Measurements from ENCODE around the gene ABCA13.
A peak's percentile ranks its signal among the peaks of the same experiment; 100 is the strongest.

The ABCA13 gene

GRCh38 chr7:48627164-48627563, 455.9 kb downstream of the ABCA13 start:
- DNase-seq (ENCODE audit: low spot score) (no peak), FAIRE-seq (no peak)

DNA sequence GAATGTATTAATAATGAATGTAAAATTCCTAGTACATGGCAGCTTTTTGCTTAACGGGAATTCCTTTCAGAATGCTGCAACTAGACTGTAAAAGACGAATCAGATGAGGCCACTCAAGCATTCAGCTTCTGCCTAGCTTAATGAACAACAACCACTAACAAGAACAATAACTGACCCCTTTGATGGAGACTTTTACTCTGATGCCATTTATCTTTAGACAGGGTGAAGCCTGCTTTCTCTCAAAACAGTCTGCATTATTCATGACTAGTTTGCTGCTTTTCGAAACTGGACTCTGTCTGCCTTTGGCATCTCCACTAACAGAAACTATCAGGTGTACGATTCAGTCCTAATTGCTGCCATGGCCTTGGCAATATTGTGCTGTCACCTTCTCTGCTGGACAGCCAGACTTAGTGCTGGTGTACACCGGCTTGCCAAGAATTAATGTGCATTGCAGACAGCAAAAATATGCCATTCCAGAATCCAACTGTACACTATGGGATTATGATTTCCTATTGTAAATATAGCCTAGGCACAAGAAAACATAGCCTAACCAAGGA, 457.6 kb downstream of the ABCA13 start:
- no peak for FAIRE-seq
- no peak for DNase-seq (ENCODE audit: low spot score)

DNA sequence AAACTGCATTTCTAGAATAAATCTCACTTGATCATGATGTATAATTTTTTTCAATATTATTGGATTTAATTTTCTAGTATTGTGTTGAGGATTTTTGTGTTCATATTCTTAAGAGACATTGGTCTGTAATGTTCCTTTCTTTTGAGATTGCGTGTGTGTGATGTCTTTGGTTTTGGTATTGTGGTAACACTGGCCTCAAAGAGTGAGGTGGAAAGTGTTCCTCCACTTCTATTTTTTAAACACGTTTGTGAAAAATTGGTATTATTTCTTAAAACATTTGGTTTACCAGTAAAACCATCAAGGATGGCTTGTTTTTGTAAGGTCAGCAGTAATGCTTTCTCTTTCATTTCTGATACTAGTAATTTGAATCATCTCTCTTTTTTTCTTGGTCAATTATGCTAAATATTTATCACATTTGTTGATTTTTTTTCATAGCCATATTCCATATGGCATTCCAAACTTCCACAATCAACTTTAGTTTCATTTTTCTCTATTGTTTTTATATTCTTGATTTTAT, 462.9 kb downstream of the ABCA13 start:
- DNase-seq (ENCODE audit: low spot score) (no peak), FAIRE-seq (no peak)

DNA sequence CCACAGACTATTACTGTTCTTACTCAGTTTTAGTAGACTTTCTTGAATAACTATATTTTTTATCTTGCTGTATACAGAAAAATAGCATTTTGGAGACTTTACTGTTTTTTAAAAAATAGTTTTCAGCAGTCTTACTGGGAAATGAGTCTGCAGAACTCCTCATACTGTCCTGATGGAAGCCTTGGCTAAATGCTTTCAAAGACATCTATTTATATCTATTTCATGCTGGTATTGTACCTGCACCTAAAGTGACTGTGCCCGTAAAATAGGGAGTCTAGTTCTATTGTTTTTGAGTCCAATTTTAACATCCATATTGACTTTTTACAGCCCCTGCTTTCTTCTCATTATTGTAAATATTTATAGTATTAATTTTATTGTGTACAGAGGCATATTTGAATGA, 464.5 kb downstream of the ABCA13 start:
- FAIRE-seq = no peak

GRCh38 chr7:48636391-48637015, 465.2 kb downstream of the ABCA13 start:
- DNase-seq (ENCODE audit: low spot score) (peak; percentile 53), FAIRE-seq (no peak)

More for the DNA sequence above, 464.5 kb downstream of the ABCA13 start:
- no peak for DNase-seq (ENCODE audit: low spot score)

GRCh38 chr7:48637382-48637781, 466.1 kb downstream of the ABCA13 start:
- peak; percentile 87 for FAIRE-seq
- DNase-seq (ENCODE audit: low spot score) = peak; percentile 93

DNA sequence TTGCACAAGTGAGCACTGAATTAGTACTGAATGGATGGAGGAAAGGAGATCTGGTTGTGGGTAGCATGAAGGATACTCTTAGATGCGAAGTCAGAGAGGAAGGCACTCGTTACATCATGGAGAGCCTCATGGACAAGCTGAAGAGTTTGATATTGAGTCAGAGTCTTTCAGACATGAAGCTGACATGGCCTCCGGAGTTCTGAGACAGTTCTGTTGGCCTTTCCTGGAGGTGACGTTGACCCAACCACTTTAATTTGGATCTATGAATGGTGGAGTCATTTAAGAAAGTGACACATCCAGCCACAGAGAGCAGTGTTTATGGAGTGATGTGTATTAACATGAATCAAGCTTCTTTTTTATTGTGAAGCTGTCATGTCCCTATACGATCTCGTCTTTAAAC, 466.8 kb downstream of the ABCA13 start:
- no peak for FAIRE-seq

GRCh38 chr7:48643431-48644013, 472.3 kb downstream of the ABCA13 start:
- no peak for FAIRE-seq

More for the DNA sequence above, 466.8 kb downstream of the ABCA13 start:
- DNase-seq (ENCODE audit: low spot score) = peak; percentile 57

DNA sequence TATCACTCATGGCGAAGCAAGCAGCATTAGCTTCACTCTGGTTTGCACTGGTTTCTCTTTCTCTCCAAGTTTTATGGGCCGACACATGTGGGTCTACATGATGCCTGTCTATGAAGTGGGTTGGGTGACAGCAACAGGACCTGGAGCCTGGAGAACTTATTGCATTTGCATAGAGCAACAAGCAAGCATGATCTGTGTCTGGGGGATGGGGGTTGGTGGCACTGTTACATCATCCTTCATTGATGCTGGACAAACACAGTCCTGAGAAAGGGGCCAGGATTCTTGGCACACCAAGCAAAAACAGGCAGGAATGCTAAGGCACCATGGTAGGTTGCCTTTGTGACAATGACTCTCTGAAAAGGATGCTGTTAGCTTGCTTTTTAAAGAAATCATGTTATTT, 486.9 kb downstream of the ABCA13 start:
- FAIRE-seq (no peak), DNase-seq (ENCODE audit: low spot score) (no peak)

More at GRCh38 chr7:48643431-48644013, 472.3 kb downstream of the ABCA13 start:
- DNase-seq (ENCODE audit: low spot score) = no peak

GRCh38 chr7:48660306-48660870, 489.1 kb downstream of the ABCA13 start:
- FAIRE-seq = no peak
- no peak for DNase-seq (ENCODE audit: low spot score)

- FAIRE-seq (no peak), DNase-seq (ENCODE audit: low spot score) (no peak)
These were observed 493.0 kb downstream of the ABCA13 start for GRCh38 chr7:48664241-48664640.

DNA sequence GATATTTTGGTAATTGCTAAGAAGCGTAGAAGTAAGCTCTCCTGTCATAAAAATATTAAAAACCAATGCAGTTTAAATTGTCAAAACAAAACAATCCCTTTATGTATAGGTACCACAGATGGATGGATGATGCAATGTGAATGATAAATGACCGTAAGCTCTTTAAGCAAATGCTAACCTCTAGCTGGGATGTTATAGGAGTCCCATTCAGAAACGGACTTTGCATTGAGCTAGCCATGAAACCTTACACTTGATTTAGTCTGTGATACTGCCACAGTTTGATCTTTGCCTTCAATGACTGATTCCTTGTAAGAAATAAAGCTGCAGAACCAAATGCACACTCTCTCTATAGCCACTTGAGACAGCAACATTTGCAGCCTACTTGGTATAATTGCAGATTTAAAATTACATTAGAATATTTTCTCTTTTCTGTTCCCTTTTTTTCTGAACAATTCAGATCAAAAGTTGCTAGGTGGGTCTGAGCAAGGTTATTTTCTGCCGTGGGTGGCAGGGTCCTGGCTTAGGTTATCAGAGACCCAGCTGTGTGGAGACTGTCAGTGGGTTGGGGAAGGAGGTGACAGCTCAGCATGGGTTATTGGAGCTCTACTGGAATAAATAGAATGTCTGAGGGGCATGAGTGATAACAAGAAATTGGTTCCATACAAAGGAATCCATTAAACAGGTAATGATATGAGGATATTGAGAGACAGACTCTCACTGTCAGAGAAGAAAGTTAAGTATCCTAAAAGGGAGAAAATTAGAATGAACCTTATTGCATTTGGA, 494.3 kb downstream of the ABCA13 start:
- no peak for FAIRE-seq
- no peak for DNase-seq (ENCODE audit: low spot score)

DNA sequence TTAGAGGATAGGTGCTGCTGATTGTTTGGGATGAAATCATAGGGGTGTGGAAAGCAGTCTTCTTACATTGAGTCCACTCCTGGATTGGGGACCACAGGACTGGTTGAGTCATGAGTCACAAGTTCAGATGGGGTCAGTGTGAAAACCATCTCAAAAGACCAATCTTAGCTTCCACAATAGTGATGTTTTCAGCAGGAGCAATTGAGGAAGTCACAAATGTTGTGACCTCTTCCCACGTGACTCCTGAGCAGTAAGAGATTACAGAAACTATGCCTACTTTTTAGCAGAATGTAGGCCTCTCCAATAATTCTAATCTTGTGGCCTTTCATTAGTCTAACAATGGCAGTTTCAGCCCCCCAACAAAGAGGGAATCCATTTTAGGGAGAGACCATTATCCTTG, 496.1 kb downstream of the ABCA13 start:
- FAIRE-seq (no peak), DNase-seq (ENCODE audit: low spot score) (no peak)

DNA sequence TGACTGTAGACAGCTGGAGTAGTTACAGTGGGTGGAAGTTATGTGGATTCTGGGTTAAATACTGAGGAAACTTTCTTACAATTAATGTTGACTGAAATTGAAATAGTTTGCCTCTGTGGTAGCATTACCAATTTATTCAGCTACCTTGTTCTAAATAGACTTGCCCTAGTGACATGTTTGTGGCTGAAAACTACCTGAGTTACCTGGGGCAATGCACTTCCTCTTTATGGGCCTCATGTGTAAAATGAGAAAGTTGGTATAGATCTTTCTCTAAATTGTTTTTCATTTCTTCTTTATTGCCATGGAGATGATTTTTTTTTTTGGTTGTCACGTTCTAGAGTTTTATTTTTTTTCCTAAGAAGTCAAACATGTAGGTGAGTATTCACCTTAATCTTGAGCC, 500.4 kb downstream of the ABCA13 start:
- FAIRE-seq (no peak), DNase-seq (ENCODE audit: low spot score) (no peak)

DNA sequence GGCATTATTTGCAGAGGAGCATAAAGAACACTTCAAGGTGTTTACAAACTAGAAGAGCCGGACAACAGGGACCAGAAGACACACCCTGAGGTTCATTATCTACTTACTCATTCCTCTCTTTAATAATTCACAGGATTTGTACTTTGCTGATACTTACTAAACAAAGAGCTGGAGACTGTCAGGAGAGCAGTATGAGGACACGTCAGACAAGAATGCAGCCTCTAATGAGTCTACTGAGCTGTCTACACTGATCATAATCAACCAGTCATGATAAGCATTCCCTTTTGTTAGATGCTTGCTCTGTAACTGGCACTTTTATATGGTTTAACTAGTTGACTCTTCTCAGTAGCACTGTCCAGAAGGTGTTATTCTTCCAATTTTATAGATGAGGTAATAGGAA, 509.7 kb downstream of the ABCA13 start:
- DNase-seq (ENCODE audit: low spot score) (no peak), FAIRE-seq (no peak)

DNA sequence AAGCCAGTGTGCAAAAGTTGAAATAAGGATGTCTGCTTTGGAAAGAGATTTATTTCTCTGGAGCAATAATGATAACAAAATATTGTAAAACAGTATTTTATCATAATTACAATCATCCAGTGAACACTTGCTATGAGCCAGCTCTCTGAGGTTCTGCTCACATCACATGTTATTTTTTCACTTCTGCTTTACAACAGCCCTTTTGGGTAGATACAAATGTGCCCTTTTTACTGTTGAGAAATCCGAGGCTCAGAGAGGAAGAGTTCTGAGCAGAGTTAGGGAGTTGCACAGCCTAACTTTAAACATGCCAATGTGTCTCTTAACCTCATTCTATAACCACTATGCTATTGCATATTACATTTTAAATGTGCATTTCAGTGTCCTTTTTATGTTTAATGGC, 520.5 kb downstream of the ABCA13 start:
- FAIRE-seq = no peak
- DNase-seq (ENCODE audit: low spot score) = no peak

Data from RCC 7860 (cell line).